ENCODE data around the gene GSG1L.

The GSG1L gene

GRCh38 chr16:28091656-28092055 lies 28.1 kb upstream of the GSG1L start:
- DNase-seq (ENCODE audit: low spot score) = no peak

DNA sequence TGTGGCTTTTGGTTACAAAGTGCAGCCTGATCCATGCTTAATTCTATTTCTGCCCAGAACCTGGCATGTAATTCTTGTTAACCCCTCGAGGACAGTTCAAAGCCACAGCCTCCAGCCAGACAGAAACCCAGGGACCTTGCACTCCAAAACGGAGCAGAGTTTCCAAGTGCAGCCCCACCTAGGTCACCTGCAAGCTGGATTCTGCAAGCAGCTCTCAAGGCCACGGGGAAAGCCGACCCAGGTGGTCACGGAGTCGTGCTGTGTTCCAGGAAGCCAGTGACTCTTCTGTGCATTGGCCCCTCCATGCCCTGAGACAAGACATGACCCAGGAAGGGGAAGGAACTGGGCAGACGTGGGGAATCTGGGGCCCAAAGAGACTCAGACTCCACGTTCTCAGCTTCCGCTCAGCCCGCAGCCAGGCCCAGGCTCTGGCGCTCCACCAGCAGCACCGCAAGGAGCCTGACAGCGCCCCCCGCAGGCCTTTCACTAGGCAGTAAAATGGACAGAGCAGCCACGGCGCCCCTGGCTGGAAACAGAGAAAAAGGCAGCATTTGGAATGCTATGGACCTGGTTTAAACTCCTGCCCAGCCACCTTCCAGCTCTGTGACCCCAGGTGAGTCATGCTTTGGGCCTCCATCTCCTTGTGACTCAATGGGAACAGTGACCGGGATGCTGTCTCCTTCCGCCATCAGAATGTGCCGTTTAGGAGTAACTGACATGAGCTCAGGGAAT lies 27.3 kb upstream of the GSG1L start:
- no peak for DNase-seq (ENCODE audit: low spot score)

- DNase-seq (ENCODE audit: low spot score) = no peak
Measured at GRCh38 chr16:28089992-28090365, 26.5 kb upstream of the GSG1L start.

GRCh38 chr16:28089205-28089991 lies 25.9 kb upstream of the GSG1L start:
- no peak for DNase-seq (ENCODE audit: low spot score)

- DNase-seq (ENCODE audit: low spot score) = no peak
Measured at GRCh38 chr16:28087675-28088300, 24.3 kb upstream of the GSG1L start.

DNA sequence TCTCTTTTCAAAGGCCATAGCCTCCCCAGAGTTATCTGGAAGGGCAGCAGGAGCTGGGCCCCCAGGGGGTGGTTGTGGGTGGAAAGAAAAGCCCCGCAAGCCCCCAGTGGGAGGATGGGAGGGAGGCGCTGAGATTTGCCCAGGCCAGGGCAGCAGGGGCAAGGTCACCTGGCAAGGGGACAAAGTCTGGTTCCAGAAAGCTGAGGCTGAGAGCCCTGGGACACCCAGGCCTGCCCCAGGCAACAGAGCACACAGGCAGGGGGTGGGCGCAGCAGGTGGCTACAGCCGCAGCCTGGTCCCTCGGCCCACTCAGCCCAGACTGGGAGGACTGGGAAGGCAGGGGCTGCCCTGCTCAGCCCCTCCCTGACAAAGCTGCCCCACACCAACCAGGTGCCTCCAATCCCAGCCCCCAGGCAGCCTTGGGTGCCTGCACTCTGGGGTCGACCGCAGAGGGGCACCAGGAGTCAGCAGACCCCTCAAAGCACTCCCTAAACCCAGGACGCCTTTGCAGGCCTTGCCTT lies 23.7 kb upstream of the GSG1L start:
- DNase-seq (ENCODE audit: low spot score) = no peak

DNA sequence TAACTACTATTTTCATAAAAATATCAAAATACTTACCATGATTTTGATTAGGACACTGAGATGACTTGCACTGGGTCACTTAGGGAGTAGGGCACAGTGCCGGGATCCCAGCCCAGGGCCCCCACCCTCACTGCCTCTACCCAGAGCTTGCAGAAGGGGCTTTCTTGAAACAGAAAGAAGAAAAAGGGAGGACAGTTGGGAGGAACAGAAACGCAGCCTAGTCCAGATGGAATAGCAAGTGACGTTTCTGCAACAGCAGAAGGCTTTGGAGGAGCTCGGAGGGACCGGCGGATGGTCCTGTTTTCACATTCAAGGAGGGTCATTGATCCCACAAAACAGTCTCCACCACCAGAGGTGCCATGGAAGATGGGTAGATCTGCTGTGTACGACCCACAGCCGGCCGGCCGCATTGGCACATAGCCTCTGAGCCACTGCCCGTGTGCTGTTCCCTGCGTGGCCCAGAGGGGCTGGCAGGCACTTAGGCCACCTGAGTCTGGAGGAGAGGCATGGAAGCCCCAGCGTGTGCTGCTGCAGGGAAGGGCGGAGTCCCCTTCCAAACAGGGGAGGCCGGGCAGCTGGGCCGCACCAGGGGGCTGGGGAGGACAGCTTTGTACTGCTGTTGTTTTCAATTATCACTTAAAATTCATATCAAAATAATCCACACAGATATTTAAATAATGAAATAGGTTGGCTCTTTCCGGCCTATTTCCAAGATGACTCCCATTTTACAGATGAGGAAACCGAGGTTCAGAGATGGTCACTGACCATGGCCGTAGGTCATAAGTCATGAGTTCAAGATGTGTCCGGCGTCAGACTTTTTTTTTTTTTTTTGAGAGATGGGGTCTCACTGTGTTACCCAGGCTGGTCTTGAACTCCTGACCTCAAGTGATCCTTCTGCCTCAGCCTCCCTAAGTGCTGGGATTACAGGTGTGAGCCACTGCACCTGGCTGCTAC lies 22.9 kb upstream of the GSG1L start:
- DNase-seq (ENCODE audit: low spot score) = no peak

DNA sequence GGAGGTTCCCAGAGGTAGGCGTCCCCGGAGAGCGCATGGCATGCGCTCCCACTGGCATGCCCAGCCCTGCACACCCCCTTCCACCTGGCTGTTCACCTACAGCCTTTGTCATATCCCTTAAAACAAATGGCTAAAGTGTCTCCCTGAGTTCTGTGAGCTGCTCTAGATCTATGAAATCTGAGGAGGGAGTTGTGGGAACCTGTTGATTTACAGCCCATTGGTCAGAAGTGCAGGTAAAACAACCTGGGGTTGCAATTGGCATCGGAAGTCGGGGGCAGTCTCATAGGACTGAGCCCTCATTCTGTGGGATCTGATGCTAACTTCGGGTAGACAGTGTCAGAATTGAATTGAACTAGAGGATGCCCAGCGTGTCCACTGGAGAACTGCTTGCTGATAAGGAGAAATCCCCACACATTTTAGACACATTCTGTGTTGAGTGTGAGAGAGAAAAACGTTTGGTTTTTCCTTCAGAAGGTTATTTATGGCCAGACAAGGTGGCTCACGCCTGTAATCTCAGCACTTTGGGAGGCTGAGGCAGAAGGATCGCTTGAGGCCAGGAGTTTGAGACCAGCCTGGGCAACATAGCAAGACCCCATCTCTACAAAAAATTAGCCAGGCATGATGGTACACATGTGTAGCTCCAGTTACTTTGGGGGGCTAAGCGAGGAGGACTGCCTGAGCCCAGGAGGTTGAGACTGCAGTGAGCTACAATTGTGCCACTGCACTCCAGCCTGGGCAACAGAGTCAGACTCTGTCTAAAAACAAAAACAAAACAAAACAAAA lies 22.1 kb upstream of the GSG1L start:
- no peak for DNase-seq (ENCODE audit: low spot score)

DNA sequence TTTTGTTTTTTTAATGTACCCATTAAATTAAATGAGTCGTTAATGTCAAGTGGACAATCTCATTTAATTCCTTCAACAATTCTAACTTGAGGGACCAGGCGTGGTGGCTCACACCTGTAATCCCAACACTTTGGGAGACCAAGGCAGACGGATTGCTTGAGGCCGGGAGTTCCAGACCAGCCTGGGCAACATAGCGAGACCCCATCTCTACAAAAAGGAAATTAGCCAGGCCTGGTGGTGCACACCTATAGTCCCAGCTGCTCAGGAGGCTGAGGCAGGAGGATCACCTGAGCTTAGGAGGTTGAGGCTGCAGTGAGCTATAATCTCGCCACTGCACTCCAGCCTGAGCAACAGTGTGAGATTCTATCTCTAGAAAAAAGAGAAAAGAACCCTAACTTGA lies 20.7 kb upstream of the GSG1L start:
- no peak for DNase-seq (ENCODE audit: low spot score)

- no peak for DNase-seq (ENCODE audit: low spot score)
Measured at GRCh38 chr16:28082624-28083023, 19.1 kb upstream of the GSG1L start.

DNA sequence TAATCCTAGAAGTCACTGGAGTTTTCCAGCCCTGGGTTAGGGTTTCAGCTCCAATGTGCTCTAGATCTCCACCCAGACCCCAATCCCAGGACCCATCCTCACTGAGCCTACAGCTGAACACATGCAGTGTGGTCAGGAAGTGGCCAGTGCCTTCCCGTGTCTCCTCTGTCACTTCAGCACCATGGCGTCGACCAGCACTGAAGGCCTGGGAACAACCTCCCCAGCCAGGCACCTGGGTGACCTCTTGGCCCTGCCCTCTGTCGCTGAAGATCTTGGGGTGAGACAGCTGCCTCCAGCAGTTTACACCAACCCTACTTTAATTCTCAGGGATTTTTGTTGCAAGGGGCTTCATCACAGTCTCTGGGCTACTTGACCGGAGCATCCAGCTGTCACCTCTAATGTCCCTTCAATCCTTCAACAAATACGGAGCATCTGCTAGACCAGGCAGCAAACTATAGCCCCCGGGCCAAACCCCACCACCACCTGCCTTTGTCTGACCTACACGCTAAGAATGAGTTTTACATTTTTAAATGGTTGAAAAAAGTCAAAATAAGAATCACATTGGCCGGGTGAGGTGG lies 18.0 kb upstream of the GSG1L start:
- no peak for DNase-seq (ENCODE audit: low spot score)

- no peak for DNase-seq (ENCODE audit: low spot score)
Measured at GRCh38 chr16:28078261-28078660, 14.7 kb upstream of the GSG1L start.

- no peak for DNase-seq (ENCODE audit: low spot score)
Measured at GRCh38 chr16:28073836-28074235, 10.3 kb upstream of the GSG1L start.

- DNase-seq (ENCODE audit: low spot score) = no peak
Measured at GRCh38 chr16:28072087-28072486, 8.6 kb upstream of the GSG1L start.

DNA sequence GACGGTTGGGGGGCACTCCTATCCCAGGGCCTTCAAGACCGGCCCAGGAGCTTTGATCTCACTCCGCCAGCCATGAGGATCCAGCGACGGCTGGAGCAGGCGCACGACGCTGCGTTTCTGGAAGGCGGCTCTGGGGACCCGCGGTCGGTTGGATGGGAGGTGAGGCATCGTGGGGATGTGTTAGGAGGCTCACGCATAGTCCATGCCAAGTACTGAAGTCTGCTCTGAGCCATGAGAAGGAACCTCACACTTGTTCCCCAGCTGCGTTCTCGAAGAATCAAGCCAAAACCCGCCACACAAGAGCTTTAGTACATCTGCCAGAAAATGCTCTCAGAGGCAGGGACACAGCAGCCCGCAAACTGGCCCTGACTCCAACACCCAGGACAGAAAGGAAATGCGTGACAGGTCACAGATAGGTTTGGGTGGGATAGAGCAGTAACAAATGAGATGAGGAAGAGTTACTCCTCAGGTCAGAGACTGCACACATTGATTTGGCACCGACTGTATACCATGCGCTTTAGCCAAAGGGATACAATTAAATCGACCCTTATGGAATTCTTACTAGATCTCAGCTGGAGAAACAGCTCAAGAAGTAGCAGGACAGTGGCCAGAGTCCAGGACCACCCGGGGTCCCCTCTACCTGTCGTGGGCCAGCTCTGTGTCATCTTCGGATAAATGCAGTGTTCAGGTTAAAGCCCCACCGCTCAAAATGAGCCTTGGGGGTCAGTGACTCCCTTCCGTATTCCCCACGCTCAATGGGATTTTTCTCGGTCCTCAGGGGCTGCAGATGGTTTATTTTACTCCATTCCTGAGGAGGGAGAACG lies 6.7 kb upstream of the GSG1L start:
- no peak for DNase-seq (ENCODE audit: low spot score)

DNA sequence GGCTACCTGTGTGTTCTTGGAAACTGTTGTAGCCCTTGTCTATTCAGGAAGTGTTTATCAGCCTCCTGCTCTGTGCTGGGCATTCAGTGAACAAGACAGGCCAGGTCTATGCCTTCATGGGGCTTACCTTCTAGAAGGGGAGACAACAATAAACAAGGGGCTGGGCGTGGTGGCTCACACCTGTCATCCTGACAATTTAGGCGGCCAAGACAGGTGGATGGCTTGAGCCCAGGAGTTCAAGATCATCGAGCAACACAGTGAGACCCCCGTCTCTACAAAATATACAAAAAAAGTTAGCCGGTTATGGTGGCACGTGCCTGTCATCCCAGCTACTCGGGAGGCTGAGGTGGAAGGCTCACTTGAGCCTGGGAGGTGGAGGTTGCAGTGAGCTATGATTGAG lies 5.5 kb upstream of the GSG1L start:
- no peak for DNase-seq (ENCODE audit: low spot score)

- DNase-seq (ENCODE audit: low spot score) = no peak
Measured at GRCh38 chr16:28067604-28068379, 4.3 kb upstream of the GSG1L start.

DNA sequence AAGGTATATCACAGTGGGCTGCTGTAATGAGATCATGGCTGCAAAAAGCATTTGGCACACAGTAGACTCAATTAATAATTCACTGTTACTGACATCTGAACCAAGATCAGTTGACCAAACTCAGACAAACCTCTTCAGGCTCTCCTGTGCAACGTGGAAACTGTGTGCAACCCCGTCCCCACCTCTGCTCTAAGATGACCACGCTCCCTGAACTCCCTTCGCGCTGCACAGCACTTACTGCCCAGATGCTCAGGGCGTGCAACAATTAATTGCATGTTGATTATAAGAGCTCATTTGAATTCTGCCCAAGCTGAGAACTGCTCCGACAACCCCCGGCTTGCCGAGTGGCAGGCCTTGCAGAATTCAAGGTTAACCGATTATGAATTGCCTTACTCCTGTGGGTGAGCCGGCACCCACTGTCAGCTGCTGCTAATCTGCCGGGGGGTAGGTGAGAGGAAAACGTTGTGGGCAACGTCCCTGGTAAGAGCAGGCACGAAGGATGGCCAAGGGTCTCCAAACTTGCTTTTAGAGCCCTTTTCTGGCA lies 1.3 kb upstream of the GSG1L start:
- DNase-seq (ENCODE audit: low spot score) = no peak

DNA sequence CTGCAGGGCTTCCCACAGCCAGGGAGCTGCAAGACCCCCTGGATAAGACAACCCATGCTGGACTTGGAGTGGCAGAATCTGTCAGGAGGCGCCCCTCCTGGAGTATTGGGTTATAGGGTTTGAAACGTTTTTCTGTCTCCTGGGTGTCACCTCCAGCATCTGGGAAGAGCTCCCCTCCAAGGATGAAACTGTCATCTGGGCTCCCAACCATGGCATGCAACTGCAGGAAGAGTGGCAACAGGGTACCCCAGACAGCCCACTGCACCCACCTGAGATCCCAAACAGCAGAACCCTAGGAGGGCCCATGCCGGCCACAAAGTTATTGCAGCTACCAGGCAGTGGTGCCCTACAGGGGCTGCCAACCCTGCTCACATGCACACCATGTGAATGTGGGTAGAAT lies 636 bp upstream of the GSG1L start:
- no peak for DNase-seq (ENCODE audit: low spot score)
